HG03097 (cell line): ENCODE data around the gene HMG20A.

Experiments used
- ATAC-seq: cut with Tn5 transposase; IDR thresholded peaks from one replicate; pipeline ENCODE4 v1.9.1; 2021; ENCODE audit not compliant: unreplicated experiment, low FRiP score

HMG20A gene

GRCh38 chr15:77495838-77496596 lies 75.3 kb downstream of the HMG20A start:
- no peak for ATAC-seq

GRCh38 chr15:77496715-77497109 lies 76.0 kb downstream of the HMG20A start:
- ATAC-seq, result no peak

- ATAC-seq, result no peak
Measured at GRCh38 chr15:77497110-77497737, 76.5 kb downstream of the HMG20A start.

GRCh38 chr15:77497942-77498361 lies 77.3 kb downstream of the HMG20A start:
- no peak for ATAC-seq

- no peak for ATAC-seq
Measured at GRCh38 chr15:77499087-77499760, 78.5 kb downstream of the HMG20A start.

- ATAC-seq, result no peak
Measured at GRCh38 chr15:77500989-77501388, 80.3 kb downstream of the HMG20A start.

GRCh38 chr15:77502379-77503095 lies 81.8 kb downstream of the HMG20A start:
- ATAC-seq, result no peak

- ATAC-seq, result no peak
Measured at GRCh38 chr15:77503240-77503639, 82.6 kb downstream of the HMG20A start.

- no peak for ATAC-seq
Measured at GRCh38 chr15:77503764-77504163, 83.1 kb downstream of the HMG20A start.

GRCh38 chr15:77504306-77504705 lies 83.6 kb downstream of the HMG20A start:
- no peak for ATAC-seq

- ATAC-seq, result no peak
Measured at GRCh38 chr15:77504871-77505270, 84.2 kb downstream of the HMG20A start.

GRCh38 chr15:77505556-77505955 lies 84.9 kb downstream of the HMG20A start:
- no peak for ATAC-seq

- no peak for ATAC-seq
Measured at GRCh38 chr15:77506311-77507142, 85.8 kb downstream of the HMG20A start.

GRCh38 chr15:77507143-77507897 lies 86.6 kb downstream of the HMG20A start:
- ATAC-seq, result no peak

GRCh38 chr15:77507911-77508310 lies 87.2 kb downstream of the HMG20A start:
- no peak for ATAC-seq

GRCh38 chr15:77508541-77509243 lies 88.0 kb downstream of the HMG20A start:
- ATAC-seq, result no peak

- no peak for ATAC-seq
Measured at GRCh38 chr15:77510066-77511057, 89.7 kb downstream of the HMG20A start.

GRCh38 chr15:77511869-77512268 lies 91.2 kb downstream of the HMG20A start:
- no peak for ATAC-seq
